HepG2 (cell line): ENCODE data around the gene MRPL18. TPM values are rescaled to one million over a fixed set of nuclear protein-coding genes. Genes with fewer than 3 reads are reported as not detected.

Source experiments
- AHDC1 ChIP-seq: sonication (generic); formaldehyde crosslinking; IDR thresholded peaks from 2 replicates; pipeline ENCODE4 v1.5.1; 2020; ENCODE audit warnings: mild to moderate bottlenecking, missing genetic modification reagents, borderline replicate concordance
- DNMT3B ChIP-seq: conservative IDR thresholded peaks from 2 replicates; pipeline ENCODE4 v1.6.1; 2016; ENCODE audit warnings: missing biosample characterization, control low read depth
- ETV5 ChIP-seq: IDR thresholded peaks from 2 replicates; pipeline ENCODE4 v1.6.1; 2018; ENCODE audit warnings: missing biosample characterization, missing genetic modification reagents, inconsistent platforms, borderline replicate concordance
- FIP1L1 ChIP-seq: fragments of 200-400 bp; formaldehyde crosslinking; IDR thresholded peaks from 2 replicates; pipeline ENCODE4 v1.6.1; 2018; ENCODE audit warnings: low read depth, mild to moderate bottlenecking, low read length, moderate library complexity, borderline replicate concordance; ENCODE audit not compliant: insufficient read depth
- MAF1 ChIP-seq: sonication (generic); formaldehyde crosslinking; IDR thresholded peaks from 2 replicates; pipeline ENCODE4 v1.5.0; 2020; ENCODE audit warnings: missing genetic modification reagents, borderline replicate concordance
- RARA ChIP-seq: IDR thresholded peaks from 2 replicates; pipeline ENCODE4 v1.6.1; 2016; ENCODE audit warnings: missing genetic modification reagents, missing compliant biosample characterization
- SMAD1 ChIP-seq: sonication (generic); formaldehyde crosslinking; IDR thresholded peaks from 2 replicates; pipeline ENCODE4 v1.4.0; 2020; ENCODE audit warnings: missing genetic modification reagents, low read depth, mild to moderate bottlenecking, borderline replicate concordance
- SNRNP70 ChIP-seq: fragments of 200-400 bp; formaldehyde crosslinking; IDR thresholded peaks from 2 replicates; pipeline ENCODE4 v1.6.1; 2017; ENCODE audit warnings: mild to moderate bottlenecking, low read depth, low read length, moderate library complexity
- ZKSCAN1 ChIP-seq: fragments of 150-350 bp; IDR thresholded peaks from 2 replicates; pipeline ENCODE4 v1.6.1; 2014; ENCODE audit warnings: low read length
- ZNF513 ChIP-seq: sonication (generic); formaldehyde crosslinking; conservative IDR thresholded peaks from 2 replicates; pipeline ENCODE4 v1.5.0; 2020; ENCODE audit warnings: missing genetic modification reagents
- ZNF576 ChIP-seq: sonication (generic); formaldehyde crosslinking; IDR thresholded peaks from 2 replicates; pipeline ENCODE4 v1.4.0; 2020; ENCODE audit warnings: mild to moderate bottlenecking, missing genetic modification reagents
- ZNF598 ChIP-seq: sonication (generic); formaldehyde crosslinking; IDR thresholded peaks from 2 replicates; pipeline ENCODE4 v1.5.1; 2020; ENCODE audit warnings: mild to moderate bottlenecking, missing genetic modification reagents, borderline replicate concordance
- ZNF713 ChIP-seq: sonication (generic); formaldehyde crosslinking; IDR thresholded peaks from 2 replicates; pipeline ENCODE4 v1.4.0; 2020; ENCODE audit warnings: mild to moderate bottlenecking, missing genetic modification reagents
- ZNF737 ChIP-seq: sonication (generic); formaldehyde crosslinking; IDR thresholded peaks from 2 replicates; pipeline ENCODE4 v1.5.0; 2020; ENCODE audit warnings: missing genetic modification reagents, mild to moderate bottlenecking, borderline replicate concordance
- polyA plus RNA-seq, 8 experiments: library from polyadenylated mRNA; depleted of rRNA in 3 of 8; stranded (reverse) in 7 of 8; unstranded in 1 of 8; fragments of >200 nt; fragmentation: Illumina TruSeq in 4 of 8; extraction: Trizol in 4 of 8; gene quantifications; 2 replicates each; pipeline versions ENCODE4 v1.2.1 to v1.2.3, GENCODE V29; 2011 to 2016; ENCODE audit warnings: low read depth in 4 of 8, missing spikeins in 1 of 8, mixed read lengths in 1 of 8; ENCODE audit not compliant: insufficient read depth in 1 of 8
- total RNA-seq, 5 experiments: library from RNA; depleted of rRNA; stranded (reverse); fragments of >200 nt; fragmentation: Illumina TruSeq; extraction: Trizol; gene quantifications; 2 replicates each; pipeline ENCODE4 v1.2.3, GENCODE V29; 2016; ENCODE audit warnings: low read depth in 1 of 5
- TF ChIP-seq, protein P1 (sequence below): sonication (generic); formaldehyde crosslinking; IDR thresholded peaks from 2 replicates; pipeline ENCODE4 v1.8.0; 2022; ENCODE audit warnings: mild to moderate bottlenecking, missing genetic modification reagents; ENCODE audit not compliant: insufficient replicate concordance
- TF ChIP-seq, protein P2 (sequence below): sonication (generic); formaldehyde crosslinking; IDR thresholded peaks from 2 replicates; pipeline ENCODE4 v1.5.1; 2020; ENCODE audit warnings: missing genetic modification reagents, mild to moderate bottlenecking, borderline replicate concordance

The MRPL18 gene
- total and polyA plus RNA-seq, 2 of the 13 experiments (the other 11 are each of a cell fraction or from before 2014, with no cell fraction given), result 85.6 to 176 TPM

DNA sequence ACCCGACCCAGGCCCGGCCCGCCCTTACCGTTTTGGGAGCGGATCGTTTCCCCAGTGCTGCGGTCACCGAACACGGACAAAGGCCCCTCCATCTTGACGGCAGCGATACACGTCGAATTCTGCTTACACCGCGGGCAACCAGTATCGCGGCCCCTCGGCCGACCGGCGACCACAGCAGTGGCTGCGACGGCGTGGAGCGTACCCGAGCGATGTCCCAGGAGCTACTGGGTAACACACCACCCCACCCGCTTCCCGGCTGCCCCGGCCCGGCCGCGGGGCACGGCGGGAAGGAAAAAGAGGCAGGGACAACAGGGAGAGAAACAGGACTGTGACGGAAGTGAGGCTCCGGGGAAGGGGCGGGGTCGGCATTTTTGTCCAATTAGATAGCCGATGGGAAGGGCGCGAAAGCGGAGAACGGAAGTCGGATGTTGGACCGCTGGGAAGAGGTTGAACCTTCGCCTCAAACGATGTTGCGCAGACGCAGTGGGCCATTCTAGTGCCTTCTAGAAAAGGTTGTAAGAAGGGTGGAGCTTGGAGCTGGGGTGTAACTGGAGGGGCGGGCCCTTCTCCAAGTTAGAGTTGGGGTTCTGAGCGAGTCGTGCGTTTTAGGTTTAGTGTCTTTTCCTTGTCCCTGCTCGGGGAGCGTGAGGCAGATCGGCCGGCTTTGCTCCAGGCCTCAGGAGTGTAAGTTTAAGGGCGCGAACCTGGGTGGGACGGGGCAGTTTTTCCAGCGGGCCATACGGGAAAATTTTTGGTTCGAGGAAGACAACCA lies 704 bp upstream of the MRPL18 start, which contains the start of gene TCP1 (continued):
- TF ChIP-seq SNRNP70 (no peak), MAF1 (CRISPR knock-in tag) (0 out of 2 replicates have a peak, but pooled peaks have one; percentile 4), ZNF598 (CRISPR knock-in tag) (peak; percentile 75), ZKSCAN1 (no peak), AHDC1 (CRISPR knock-in tag) (no peak), FIP1L1 (0 out of 2 replicates have a peak, but pooled peaks have one; percentile 48), SMAD1 (CRISPR knock-in tag) (0 out of 2 replicates have a peak, but pooled peaks have one; percentile 58), RARA (peak; percentile 39; the same call in 1 of the 2 replicates), ZNF737 (CRISPR knock-in tag) (0 out of 2 replicates have a peak, but pooled peaks have one; percentile 85), ZNF513 (CRISPR knock-in tag) (no peak), DNMT3B (CRISPR knock-in tag) (0 out of 2 replicates have a peak, but pooled peaks have one; percentile 86), ETV5 (CRISPR knock-in tag) (peak; percentile 69), ZNF713 (CRISPR knock-in tag) (no peak; the same call in 1 of the 2 replicates), ZNF576 (CRISPR knock-in tag) (peak; percentile 18; the same call in 1 of the 2 replicates)
- TF ChIP-seq, protein P1, sequence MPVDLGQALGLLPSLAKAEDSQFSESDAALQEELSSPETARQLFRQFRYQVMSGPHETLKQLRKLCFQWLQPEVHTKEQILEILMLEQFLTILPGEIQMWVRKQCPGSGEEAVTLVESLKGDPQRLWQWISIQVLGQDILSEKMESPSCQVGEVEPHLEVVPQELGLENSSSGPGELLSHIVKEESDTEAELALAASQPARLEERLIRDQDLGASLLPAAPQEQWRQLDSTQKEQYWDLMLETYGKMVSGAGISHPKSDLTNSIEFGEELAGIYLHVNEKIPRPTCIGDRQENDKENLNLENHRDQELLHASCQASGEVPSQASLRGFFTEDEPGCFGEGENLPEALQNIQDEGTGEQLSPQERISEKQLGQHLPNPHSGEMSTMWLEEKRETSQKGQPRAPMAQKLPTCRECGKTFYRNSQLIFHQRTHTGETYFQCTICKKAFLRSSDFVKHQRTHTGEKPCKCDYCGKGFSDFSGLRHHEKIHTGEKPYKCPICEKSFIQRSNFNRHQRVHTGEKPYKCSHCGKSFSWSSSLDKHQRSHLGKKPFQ, result no peak
- TF ChIP-seq, protein P2, sequence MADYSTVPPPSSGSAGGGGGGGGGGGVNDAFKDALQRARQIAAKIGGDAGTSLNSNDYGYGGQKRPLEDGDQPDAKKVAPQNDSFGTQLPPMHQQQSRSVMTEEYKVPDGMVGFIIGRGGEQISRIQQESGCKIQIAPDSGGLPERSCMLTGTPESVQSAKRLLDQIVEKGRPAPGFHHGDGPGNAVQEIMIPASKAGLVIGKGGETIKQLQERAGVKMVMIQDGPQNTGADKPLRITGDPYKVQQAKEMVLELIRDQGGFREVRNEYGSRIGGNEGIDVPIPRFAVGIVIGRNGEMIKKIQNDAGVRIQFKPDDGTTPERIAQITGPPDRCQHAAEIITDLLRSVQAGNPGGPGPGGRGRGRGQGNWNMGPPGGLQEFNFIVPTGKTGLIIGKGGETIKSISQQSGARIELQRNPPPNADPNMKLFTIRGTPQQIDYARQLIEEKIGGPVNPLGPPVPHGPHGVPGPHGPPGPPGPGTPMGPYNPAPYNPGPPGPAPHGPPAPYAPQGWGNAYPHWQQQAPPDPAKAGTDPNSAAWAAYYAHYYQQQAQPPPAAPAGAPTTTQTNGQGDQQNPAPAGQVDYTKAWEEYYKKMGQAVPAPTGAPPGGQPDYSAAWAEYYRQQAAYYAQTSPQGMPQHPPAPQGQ (CRISPR knock-in tag), result no peak
